ENCODE data around the gene RYR3. TPM values are rescaled to one million over a fixed set of nuclear protein-coding genes. Genes with fewer than 3 reads are reported as not detected.

Gene RYR3
- total RNA-seq, 2 experiments from 2014 or later = 0.06 to 0.32 TPM

DNA sequence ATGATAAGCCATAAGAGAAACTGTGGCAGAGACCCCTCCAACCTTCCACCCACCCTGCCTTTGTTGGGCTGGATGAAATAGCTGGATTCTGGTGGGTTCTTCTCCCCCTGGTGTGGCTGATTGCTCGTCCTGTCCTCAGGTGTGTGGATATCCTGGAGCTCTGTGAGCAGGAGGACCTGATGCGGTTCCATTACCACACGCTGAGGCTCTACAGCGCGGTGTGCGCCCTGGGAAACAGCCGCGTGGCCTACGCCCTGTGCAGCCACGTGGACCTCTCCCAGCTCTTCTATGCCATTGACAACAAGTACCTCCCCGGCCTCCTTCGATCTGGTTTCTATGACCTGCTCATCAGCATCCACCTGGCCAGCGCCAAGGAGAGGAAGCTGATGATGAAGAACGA is 351.2 kb downstream of the RYR3 start:
- no peaks in the 10 kb centered on the region for H4K20me1 ChIP-seq (ENCODE audit: insufficient read depth, low read length)
- H3K4me1 ChIP-seq (ENCODE audit: insufficient read depth, low read length, poor library complexity, severe bottlenecking) = no peaks in the 10 kb centered on the region
- H3K79me2 ChIP-seq (ENCODE audit: insufficient read depth, low read depth, low read length) = no peaks in the 10 kb centered on the region
- H3K36me3 ChIP-seq (ENCODE audit: insufficient read depth, low read length) = no peaks in the 10 kb centered on the region
- no peak for DNase-seq (ENCODE audit: low spot score)
- H3K9me3 ChIP-seq (ENCODE audit: low read length) = no peaks in the 10 kb centered on the region
- intact Hi-C loops (cut with micrococcal nuclease; ENCODE audit: unreplicated experiment) = no loop called here
- H3K4me2 ChIP-seq (ENCODE audit: low read length) = no peak overlapping the region
- H2AFZ ChIP-seq (ENCODE audit: low read length) = no peak overlapping the region
- ChIA-PET POLR2A (no interaction called here), CTCF (ENCODE audit: unreplicated experiment) (no interaction called here)
- BruUV-seq (replicated peaks) = no TSS peak
- no peak overlapping the region for H3K27ac ChIP-seq (ENCODE audit: low read depth, low read length, poor library complexity, severe bottlenecking)
- TF ChIP-seq EZH2phosphoT487 (IDR thresholded peaks at IDR 0.05; ENCODE audit: borderline replicate concordance, low read depth, low read length) (no peak), CTCF (conservative IDR thresholded peaks at IDR 0.05; ENCODE audit: low read length) (no peak)
- no peaks in the 10 kb centered on the region for H3K9me2 ChIP-seq (ENCODE audit: insufficient read depth, low read length)
- no peak overlapping the region for H3K4me3 ChIP-seq (ENCODE audit: low read depth, low read length, poor library complexity, severe bottlenecking)

DNA sequence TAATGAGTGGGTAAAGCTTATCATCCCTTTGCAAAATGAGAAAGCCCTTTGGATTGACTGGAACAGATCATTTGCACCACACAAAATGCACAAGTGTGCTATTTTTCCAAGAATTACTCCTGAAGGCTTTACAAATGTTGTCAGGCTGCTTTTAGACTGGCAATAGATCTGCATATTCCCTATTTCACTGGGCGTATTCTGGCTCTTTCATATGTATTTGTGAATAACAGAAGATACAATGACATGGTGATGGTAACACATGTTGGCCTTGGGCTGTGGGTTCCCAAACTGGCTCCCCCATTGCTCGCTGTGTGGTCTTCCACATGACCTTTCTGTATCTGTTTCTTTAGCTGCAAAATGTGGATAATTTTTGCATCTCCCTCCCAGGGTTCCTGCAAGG is 354.2 kb downstream of the RYR3 start:
- Histone ChIP-seq H3K79me2 (ENCODE audit: insufficient read depth, low read depth, low read length) (no peaks in the 10 kb centered on the region), H3K4me2 (ENCODE audit: low read length) (no peak overlapping the region), H4K20me1 (ENCODE audit: insufficient read depth, low read length) (no peaks in the 10 kb centered on the region), H2AFZ (ENCODE audit: low read length) (no peak overlapping the region), H3K27ac (ENCODE audit: low read depth, low read length, poor library complexity, severe bottlenecking) (no peak overlapping the region), H3K4me1 (ENCODE audit: insufficient read depth, low read length, poor library complexity, severe bottlenecking) (peaks cover 10% of the 10 kb centered on the region), H3K36me3 (ENCODE audit: insufficient read depth, low read length) (no peaks in the 10 kb centered on the region), H3K9me3 (ENCODE audit: low read length) (no peaks in the 10 kb centered on the region), H3K9me2 (ENCODE audit: insufficient read depth, low read length) (no peaks in the 10 kb centered on the region), H3K4me3 (ENCODE audit: low read depth, low read length, poor library complexity, severe bottlenecking) (no peak overlapping the region)
- no TSS peak for BruUV-seq (replicated peaks)
- no peak for DNase-seq (ENCODE audit: low spot score)
- ChIA-PET CTCF (ENCODE audit: unreplicated experiment) (interaction anchor here (1.0 kb wide), 1 partner anchor 36 kb away, joined by 3 read pairs; no protein-coding TSS in a partner anchor), POLR2A (no interaction called here)
- TF ChIP-seq EZH2phosphoT487 (IDR thresholded peaks at IDR 0.05; ENCODE audit: borderline replicate concordance, low read depth, low read length) (no peak), CTCF (conservative IDR thresholded peaks at IDR 0.05; ENCODE audit: low read length) (no peak)
- intact Hi-C loops (cut with micrococcal nuclease; ENCODE audit: unreplicated experiment) = no loop called here

DNA sequence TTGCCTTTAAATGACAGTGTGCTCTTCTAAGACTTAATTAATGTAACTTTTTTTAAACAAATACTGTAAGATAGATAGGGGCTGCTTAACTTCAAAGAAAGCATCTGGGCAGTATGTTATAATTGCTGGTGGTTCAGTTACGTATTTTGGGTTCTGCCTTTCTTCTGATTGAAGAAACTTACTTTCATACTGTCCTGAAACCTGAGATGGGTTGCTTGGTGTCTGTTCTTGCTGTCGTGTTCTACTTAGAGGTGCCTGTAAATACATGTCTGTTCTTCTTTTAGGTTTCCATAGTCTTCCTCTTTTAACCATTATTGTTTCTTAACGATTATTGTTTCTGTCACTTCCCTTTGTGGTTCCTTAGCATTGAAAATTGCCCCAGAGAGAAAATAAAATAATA is 359.8 kb downstream of the RYR3 start:
- TF ChIP-seq EZH2phosphoT487 (IDR thresholded peaks at IDR 0.05; ENCODE audit: borderline replicate concordance, low read depth, low read length) = no peak
- no peak for TF ChIP-seq CTCF (conservative IDR thresholded peaks at IDR 0.05; ENCODE audit: low read length)
- peak overlapping the region; percentile 82 for H2AFZ ChIP-seq (ENCODE audit: low read length)
- no peaks in the 10 kb centered on the region for H4K20me1 ChIP-seq (ENCODE audit: insufficient read depth, low read length)
- no peaks in the 10 kb centered on the region for H3K9me3 ChIP-seq (ENCODE audit: low read length)
- CTCF ChIA-PET (ENCODE audit: unreplicated experiment) = no interaction called here
- no TSS peak for BruUV-seq (replicated peaks)
- peak overlapping the region; percentile 22 for H3K4me3 ChIP-seq (ENCODE audit: low read depth, low read length, poor library complexity, severe bottlenecking)
- peaks cover 32% of the 10 kb centered on the region for H3K4me1 ChIP-seq (ENCODE audit: insufficient read depth, low read length, poor library complexity, severe bottlenecking)
- H3K79me2 ChIP-seq (ENCODE audit: insufficient read depth, low read depth, low read length) = no peaks in the 10 kb centered on the region
- peak overlapping the region; percentile 32 for H3K27ac ChIP-seq (ENCODE audit: low read depth, low read length, poor library complexity, severe bottlenecking)
- intact Hi-C loops (cut with micrococcal nuclease; ENCODE audit: unreplicated experiment) = no loop called here
- H3K36me3 ChIP-seq (ENCODE audit: insufficient read depth, low read length) = no peaks in the 10 kb centered on the region
- peak; percentile 5 for DNase-seq (ENCODE audit: low spot score)
- H3K4me2 ChIP-seq (ENCODE audit: low read length) = peak overlapping the region; percentile 51
- POLR2A ChIA-PET = interaction anchor here (0.6 to 2.0 kb wide), 3 partner anchors 9 to 457 kb away, joined by 3 to 6 read pairs (median 3); no protein-coding TSS in a partner anchor
- no peaks in the 10 kb centered on the region for H3K9me2 ChIP-seq (ENCODE audit: insufficient read depth, low read length)

All from OCI-LY7 (cell line).